Gastrocnemius medialis (tissue), 4 donors: ENCODE results near the gene PRPS1.
A peak's percentile ranks its signal among the peaks of the same experiment; 100 is the strongest.

Experiments used
- POLR2A ChIP-seq, 2 donors: fragments of 450-650 bp; IDR thresholded peaks; one replicate each; pipeline ENCODE4 v1.6.1; 2017; ENCODE audit warnings: antibody characterized with exemption in 2 of 2, mild to moderate bottlenecking in 2 of 2, moderate library complexity in 2 of 2
- TF ChIP-seq, protein P1 (sequence below), 5 experiments: fragments of 450-650 bp in 3 of 5; fragments of 200-600 bp in 2 of 5; sonication (generic) in 2 of 5; IDR thresholded peaks in 4 of 5; conservative IDR thresholded peaks in 1 of 5; 1 replicate in 4 of 5; 2 replicates in 1 of 5; pipeline ENCODE4 v1.5.1; 2016 to 2019; ENCODE audit warnings: antibody characterized with exemption in 5 of 5, mild to moderate bottlenecking in 3 of 5, moderate library complexity in 3 of 5

DNA sequence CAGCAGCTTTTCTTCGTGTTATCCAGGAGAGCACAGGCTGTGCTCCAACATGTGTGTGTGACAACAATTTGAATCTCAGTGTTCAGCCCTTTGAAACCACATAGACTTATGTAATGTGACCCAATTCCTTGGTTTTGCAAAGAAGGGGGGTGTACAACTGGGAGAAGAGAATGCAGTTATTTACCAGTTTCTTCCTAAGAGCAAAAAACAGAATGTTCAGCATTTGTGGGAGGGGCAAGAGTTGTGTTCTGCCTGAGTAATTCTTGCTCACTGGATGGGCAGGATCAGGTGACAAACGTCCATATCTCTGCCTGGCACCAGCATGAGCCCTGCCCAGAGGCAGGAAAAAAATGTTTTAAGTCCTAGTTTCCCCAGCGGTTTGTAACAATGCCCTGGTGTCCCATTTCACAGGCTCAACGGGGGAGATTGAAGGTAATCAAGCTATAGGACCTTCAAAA is 72.0 kb downstream of the PRPS1 start:
- TF ChIP-seq, protein P1, sequence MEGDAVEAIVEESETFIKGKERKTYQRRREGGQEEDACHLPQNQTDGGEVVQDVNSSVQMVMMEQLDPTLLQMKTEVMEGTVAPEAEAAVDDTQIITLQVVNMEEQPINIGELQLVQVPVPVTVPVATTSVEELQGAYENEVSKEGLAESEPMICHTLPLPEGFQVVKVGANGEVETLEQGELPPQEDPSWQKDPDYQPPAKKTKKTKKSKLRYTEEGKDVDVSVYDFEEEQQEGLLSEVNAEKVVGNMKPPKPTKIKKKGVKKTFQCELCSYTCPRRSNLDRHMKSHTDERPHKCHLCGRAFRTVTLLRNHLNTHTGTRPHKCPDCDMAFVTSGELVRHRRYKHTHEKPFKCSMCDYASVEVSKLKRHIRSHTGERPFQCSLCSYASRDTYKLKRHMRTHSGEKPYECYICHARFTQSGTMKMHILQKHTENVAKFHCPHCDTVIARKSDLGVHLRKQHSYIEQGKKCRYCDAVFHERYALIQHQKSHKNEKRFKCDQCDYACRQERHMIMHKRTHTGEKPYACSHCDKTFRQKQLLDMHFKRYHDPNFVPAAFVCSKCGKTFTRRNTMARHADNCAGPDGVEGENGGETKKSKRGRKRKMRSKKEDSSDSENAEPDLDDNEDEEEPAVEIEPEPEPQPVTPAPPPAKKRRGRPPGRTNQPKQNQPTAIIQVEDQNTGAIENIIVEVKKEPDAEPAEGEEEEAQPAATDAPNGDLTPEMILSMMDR (IDR thresholded peaks at IDR 0.05 in 4 of 5, conservative IDR thresholded peaks at IDR 0.05 in 1 of 5): no peak
- peak in 1 of 2 donors; percentile 59 for TF ChIP-seq POLR2A (IDR thresholded peaks at IDR 0.05)
